ENCODE data around the gene SSX2B.
"Not testable (repeated sequence)": the region's sequence is repeated elsewhere in the genome, so short reads cannot be mapped to it uniquely, and the experiment has no call there.

SSX2B gene, protein sequence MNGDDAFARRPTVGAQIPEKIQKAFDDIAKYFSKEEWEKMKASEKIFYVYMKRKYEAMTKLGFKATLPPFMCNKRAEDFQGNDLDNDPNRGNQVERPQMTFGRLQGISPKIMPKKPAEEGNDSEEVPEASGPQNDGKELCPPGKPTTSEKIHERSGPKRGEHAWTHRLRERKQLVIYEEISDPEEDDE

DNA sequence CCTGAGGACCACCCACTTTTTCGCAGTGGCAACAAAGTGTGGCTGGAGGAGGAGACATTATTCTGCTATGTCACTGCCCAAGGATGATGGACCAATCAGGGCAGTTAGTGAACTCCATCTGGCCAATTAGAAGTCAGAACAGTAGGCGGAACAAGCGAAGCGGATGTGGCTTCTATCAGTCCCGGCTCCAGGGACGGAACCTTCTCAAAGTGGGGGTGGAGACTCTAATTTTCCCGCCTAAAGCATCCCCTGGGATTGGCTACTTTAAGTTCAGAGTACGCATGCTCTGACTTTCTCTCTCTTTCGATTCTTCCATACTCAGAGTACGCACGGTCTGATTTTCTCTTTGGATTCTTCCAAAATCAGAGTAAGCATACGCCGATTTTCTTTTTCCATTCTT lies at the start of gene SSX2B:
TSS of gene SSX2B (plus strand) at position 301 of the 400 bp plus-strand sequence. CDS start 1,429 bp downstream, outside the sequence.
- not testable (repeated sequence) for DNase-seq

DNA sequence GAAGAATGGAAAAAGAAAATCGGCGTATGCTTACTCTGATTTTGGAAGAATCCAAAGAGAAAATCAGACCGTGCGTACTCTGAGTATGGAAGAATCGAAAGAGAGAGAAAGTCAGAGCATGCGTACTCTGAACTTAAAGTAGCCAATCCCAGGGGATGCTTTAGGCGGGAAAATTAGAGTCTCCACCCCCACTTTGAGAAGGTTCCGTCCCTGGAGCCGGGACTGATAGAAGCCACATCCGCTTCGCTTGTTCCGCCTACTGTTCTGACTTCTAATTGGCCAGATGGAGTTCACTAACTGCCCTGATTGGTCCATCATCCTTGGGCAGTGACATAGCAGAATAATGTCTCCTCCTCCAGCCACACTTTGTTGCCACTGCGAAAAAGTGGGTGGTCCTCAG lies 44.0 kb upstream of the SSX2B start, which contains the start of gene SSX2:
TSS of gene SSX2 (minus strand) at position 101 of the 400 bp plus-strand sequence. CDS start 1,429 bp downstream, outside the sequence.
- not testable (repeated sequence) for DNase-seq

DNA sequence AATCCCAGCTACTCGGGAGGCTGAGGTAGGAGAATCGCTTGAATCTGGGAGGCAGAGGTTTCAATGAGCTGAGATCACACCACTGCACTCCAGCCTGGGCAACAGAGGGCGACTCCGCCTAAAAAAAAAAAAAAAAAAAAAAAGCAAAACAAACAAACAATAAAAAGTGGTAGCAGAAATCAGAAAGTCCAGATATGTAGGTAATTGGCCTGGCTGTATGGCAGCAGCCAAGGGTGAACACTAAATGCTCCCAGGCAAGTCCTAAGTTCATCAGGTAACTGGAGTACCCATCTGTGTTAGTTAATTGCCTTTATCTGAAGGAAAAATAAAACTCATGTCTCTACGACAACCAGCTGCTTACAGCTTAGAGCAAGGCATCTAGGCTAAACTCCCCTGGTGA lies 14.9 kb downstream of the SSX2B start:
- DNase-seq = not testable (repeated sequence)

DNA sequence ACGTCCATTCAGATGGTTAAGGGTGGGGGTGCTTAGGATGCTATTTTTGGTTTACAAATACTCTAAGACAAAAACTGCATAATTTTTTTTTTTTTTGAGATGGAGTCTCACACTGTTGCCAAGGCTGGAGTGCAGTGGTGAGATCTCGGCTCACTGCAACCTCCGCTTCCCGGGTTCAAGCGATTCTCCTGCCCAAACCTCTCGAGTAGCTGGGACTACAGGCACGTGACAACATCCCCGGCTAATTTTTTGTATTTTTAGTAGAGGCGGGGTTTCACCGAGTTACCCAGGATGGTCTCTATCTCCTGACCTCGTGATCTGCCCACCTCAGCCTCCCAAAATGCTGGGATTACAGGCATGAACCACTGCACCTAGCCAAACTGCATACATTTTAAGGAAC lies 22.5 kb downstream of the SSX2B start:
- not testable (repeated sequence) for DNase-seq

DNA sequence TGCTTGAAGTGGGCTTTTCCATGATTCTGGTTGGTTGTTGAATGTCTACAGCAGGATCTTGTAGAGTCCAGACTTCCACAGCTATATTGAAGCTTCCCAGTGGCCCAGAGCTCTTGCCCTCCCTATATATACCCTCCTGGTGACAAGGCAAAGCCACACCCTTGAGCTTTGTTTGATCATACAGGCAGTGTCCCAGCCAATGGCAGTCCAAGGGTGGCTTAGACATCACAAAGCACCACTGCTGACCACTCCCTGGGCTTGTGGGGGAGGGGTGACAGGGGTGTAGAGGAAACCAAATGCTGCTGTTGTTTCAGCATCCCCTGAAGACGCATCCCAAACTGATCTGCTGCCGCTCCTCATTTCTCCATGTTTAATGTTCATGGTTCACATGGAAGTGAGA lies 46.3 kb downstream of the SSX2B start, which contains the start of gene SPANXN5:
TSS of gene SPANXN5 (minus strand) at position 101 of the 400 bp plus-strand sequence. CDS start at position 22, 79 bp downstream.
- DNase-seq = not testable (repeated sequence)

DNA sequence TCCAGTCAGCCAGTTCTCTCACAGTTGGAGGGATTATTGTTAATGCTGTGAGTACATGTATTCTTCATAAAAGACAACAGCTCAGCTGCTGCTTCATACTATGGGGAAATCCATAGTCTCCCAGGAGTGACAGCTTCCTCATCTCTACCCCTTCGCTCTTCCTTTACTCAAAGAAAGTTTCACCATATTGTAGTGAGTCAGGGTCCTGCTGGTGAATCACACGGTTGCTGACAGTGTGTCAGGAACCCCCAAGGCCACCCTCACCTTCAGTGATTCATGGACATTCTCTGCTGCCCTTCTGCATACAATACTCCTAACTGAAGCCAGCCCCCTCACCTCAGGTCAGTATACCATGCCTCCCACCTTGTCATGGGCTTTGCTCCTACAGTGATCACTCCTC lies 53.8 kb downstream of the SSX2B start:
- DNase-seq = not testable (repeated sequence)
